Activated CD4-positive, alpha-beta T cell treated with anti-CD3 and anti-CD28 coated beads, Interleukin-2, amount 50 U/mL, for 24 hours (primary cell): ENCODE measurements around the gene ARIH2.
"Not testable (repeated sequence)": the region's sequence is repeated elsewhere in the genome, so short reads cannot be mapped to it uniquely, and the experiment has no call there.

ENCODE experiments used
- DNase-seq, 2 donors: peaks; one replicate each; pipeline ENCODE4 v3.0.0-alpha.2; 2020; ENCODE audit warnings: low read depth in 1 of 2, low spot score in 1 of 2

Gene ARIH2

GRCh38 chr3:48999085-48999858 is 80.6 kb downstream of the ARIH2 start:
- no peak for DNase-seq

DNA sequence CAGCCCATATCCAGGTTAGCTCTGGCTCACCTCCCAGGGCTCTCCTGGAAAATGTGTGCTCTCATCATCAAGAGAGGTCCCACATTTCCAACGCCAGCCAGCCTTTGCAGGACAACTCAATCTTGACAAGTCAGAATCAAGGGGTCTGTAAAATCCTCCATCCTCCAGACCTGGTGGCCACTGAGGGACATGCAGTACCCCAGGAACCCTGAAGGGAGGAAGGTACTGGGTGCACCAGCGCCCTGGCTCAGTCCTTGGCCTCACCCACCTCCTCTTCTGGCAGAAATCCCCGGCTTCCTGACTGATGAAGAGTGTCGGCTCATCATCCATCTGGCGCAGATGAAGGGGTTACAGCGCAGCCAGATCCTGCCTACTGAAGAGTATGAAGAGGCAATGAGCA is 82.5 kb downstream of the ARIH2 start:
- no peak for DNase-seq

DNA sequence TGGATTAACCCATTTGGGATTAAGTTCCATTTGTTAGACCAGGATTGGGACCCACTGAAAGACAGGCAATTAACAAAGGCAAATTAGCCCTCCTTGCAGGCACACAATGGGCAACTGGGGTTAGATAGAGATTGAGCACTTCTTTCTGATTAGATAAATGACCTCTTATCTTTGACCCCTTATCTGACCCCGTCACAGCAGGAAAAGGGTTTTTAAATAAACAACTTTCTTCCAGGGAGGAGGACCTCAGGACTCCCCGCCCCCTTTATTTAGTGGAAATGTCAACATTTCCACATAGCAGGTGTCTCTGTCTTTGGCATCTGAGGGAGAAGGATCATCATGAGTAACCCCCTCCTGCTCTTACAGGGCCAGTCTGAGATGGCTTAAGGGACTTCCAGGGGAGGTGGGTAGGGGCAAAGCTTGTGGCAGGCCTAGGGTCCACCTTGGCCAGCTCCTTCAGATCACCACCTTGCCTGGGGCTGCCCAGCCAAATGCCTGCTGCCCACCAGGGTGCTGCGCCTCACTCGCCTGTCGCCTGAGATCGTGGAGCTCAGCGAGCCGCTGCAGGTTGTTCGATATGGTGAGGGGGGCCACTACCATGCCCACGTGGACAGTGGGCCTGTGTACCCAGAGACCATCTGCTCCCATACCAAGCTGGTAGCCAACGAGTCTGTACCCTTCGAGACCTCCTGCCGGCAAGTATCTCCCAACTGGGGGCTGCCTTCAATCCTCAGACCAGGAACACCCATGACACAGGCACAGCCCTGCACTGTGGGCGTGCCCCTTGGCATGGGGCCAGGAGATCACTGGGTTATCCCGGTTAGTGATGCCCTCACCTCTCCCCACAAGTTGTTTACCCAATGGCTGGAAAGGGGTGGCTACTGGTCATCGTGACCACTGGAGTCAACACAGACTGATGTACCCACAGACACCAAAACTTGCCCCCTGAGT is 86.0 kb downstream of the ARIH2 start:
- DNase-seq: no peak

GRCh38 chr3:49005303-49005680 is 86.7 kb downstream of the ARIH2 start:
- DNase-seq: no peak

DNA sequence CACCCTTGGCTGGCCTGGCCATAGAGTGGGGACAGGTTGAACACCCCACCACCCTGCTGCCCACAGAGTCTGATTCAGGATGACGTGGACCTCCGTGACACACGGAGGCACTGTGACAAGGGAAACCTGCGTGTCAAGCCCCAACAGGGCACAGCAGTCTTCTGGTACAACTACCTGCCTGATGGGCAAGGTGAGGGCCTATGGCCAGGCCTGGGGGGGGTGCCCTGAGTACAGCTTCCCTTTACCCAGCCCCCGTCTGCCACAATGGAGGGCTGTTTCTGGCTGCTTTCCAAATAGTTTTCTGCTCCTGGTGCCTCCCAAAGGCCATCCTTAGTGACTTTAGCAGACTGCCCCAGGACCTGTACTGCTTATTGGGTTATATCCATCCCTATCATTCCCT is 87.4 kb downstream of the ARIH2 start:
- no peak for DNase-seq

GRCh38 chr3:49006408-49007067 is 87.9 kb downstream of the ARIH2 start:
- DNase-seq: no peak

- DNase-seq: peak; percentile 93 to 97
These were observed 88.6 kb downstream of the ARIH2 start, which contains the start of gene WDR6 for GRCh38 chr3:49007068-49007770. TSS of gene WDR6 (plus strand) at chr3:49007391. CDS start at chr3:49007432, 41 bp downstream.

GRCh38 chr3:49007771-49008528 is 89.3 kb downstream of the ARIH2 start:
- DNase-seq: peak; percentile 69 to 82

GRCh38 chr3:49008627-49009026 is 90.0 kb downstream of the ARIH2 start:
- DNase-seq: not testable (repeated sequence)

DNA sequence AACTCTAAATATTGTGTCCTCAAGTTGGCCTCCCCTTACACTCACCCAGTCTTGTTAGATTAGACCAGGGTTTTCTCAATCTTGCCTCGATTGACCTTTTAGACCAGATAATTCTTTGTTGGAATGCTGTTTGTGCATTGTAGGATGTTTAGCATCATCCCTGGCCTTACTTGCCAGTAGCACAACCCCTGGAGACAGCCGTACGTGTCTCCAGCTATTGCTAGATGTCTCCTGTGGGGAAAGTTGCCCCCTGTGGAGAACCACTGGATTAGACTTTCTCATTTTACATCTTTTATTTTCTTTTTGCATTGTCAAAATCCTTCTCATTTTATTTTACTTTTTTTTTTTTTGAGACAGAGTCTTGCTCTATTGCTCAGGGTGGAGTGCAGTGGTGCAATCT is 90.8 kb downstream of the ARIH2 start:
- no peak for DNase-seq

DNA sequence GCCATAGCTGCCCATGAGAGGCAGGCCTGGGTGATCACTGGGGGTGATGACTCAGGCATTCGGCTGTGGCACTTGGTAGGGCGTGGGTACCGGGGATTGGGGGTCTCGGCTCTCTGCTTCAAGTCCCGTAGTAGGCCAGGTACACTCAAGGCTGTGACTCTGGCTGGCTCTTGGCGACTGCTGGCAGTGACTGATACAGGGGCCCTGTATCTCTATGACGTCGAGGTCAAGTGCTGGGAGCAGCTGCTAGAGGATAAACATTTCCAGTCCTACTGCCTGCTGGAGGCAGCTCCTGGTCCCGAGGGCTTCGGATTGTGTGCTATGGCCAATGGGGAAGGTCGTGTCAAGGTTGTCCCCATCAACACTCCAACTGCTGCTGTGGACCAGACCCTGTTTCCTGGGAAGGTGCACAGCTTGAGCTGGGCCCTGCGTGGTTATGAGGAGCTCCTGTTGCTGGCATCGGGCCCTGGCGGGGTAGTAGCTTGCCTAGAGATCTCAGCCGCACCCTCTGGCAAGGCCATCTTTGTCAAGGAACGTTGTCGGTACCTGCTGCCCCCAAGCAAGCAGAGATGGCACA is 93.9 kb downstream of the ARIH2 start:
- DNase-seq: no peak

DNA sequence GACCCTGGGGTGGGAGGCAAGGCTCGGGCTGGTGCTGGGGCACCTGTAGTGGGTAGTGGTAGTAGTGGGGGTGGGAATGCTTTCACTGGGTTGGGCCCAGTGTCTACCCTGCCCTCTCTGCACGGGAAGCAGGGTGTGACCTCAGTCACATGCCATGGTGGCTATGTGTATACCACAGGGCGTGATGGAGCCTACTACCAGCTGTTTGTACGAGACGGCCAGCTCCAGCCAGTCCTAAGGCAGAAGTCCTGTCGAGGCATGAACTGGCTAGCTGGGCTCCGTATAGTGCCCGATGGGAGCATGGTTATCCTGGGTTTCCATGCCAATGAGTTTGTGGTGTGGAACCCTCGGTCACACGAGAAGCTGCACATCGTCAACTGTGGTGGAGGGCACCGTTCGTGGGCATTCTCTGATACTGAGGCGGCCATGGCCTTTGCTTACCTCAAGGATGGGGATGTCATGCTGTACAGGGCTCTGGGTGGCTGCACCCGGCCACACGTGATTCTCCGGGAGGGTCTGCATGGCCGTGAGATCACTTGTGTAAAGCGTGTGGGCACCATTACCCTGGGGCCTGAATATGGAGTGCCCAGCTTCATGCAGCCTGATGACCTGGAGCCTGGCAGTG is 94.6 kb downstream of the ARIH2 start:
- DNase-seq: no peak

DNA sequence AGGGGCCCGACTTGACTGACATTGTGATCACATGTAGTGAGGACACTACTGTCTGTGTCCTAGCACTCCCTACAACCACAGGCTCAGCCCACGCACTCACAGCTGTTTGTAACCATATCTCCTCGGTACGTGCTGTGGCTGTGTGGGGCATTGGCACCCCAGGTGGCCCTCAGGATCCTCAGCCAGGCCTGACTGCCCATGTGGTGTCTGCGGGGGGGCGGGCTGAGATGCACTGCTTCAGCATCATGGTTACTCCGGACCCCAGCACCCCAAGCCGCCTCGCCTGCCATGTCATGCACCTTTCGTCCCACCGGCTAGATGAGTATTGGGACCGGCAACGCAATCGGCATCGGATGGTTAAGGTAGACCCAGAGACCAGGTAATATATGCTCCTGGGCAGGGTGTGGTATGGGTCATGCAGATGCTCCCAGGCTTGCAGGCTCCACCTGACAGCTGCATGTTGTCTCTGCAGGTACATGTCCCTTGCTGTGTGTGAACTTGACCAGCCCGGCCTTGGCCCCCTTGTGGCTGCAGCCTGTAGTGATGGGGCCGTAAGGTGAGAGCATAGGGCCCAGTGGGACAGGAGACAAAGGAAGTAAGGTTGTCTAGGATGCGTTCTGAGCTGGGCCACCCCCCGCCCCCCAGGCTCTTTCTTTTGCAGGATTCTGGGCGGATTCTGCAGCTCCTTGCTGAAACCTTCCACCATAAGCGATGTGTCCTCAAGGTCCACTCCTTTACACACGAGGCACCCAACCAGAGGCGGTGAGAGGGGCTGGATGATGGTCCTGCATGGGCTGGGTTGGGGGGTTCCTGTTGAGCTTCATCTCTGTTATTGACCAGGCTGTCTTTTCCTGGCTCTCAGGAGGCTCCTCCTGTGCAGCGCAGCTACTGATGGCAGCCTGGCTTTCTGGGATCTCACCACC is 95.4 kb downstream of the ARIH2 start:
- DNase-seq: no peak

GRCh38 chr3:49015072-49015471 is 96.4 kb downstream of the ARIH2 start:
- DNase-seq: no peak

DNA sequence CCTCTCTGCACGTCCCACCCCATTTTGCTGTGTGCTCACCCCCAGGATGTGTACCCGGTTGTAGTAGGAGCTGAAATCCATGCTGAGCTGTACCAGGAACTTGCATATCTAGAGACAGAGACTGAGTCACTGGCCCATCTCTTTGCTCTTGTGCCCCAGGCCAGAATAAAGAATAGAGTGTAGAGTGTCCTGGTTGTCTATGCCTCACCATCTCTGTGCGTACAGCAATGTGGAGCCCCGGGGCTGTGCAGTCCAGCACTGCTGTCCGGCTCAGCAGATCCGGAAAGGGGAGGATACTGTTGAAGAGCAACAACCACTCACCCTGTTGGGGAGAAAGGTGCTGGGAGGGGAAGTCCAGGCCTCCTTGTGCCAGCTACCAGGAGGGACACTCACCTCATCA is 97.1 kb downstream of the ARIH2 start:
- DNase-seq: no peak

DNA sequence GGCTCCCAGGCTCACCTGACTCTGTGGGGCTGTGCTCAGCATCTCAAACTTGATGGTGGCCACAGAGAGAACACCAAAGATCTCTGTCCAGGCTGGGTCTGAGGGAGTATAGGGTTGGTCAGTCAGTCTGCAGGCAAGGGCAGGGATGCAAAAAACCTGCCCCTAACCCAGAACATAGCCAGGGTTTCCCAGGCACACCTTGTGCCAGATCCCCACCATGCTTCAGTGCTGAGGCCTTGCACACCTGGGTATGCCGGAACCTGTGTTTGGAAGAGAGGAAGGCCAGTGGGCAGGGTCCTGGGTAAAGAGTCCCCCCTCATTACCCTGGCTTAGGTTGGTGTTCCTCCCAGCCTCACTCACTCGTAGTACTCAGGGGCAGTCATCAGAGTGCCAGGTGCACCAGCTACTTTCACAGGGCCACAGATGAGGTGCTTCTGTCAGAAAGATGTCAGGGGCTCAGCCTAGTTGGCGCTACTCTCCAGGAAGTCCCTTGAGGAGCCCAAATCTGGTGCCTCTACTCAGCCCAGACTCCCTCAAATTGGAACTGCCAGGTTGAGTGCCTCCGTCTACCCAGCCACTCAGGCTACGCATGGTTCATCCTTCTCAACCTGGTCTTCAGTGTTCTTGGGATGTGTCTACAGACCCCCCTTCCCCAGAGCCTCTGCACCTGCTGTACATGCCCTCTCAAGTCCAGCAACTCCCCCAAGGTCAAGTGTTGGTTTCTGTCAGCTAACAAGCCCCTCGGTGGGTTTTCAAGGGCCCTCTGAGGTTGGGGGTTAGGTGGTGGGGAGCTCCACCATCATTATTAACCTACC is 98.0 kb downstream of the ARIH2 start:
- no peak for DNase-seq

DNA sequence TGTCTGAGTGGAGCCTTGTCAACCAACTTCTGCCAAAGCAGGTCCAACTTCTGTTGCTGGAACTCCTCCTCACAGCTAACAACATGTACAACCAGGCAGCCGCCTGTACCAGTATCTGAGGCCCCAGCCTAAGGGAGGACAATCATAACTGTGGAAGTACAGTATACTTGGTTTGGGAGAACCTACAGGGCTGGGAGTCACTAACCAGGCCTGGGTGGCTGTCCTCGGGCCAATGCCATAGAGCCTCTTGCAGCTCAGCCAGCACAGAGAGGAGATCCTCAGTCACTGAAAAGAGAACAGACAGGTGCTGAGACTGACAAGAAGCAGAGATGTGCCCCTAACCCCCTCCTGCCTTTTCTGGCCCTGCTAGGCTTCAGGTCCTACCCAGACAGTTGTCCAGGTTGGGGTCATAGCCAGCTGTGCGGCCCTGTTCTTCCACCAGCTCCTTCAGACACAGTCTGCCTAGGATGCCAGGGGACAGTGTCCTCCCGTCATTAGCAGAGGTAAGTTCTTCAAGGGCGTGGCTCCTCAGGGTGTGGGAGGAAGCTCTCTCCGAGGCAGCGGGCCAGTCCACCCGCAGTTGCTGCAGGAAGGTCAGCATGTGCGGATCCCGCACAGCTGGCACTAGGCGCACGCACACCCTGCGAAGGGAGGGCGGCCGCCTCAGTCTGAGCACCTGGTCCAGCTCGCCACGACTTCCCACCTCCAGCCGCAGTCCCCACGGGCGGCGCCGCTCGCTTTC is 98.8 kb downstream of the ARIH2 start:
- no peak for DNase-seq
